Activated T-cell treated with anti-CD3 and anti-CD28 coated beads for 4 hours (primary cell): ENCODE data around the gene TCAP.
"Not testable (repeated sequence)": the region's sequence is repeated elsewhere in the genome, so short reads cannot be mapped to it uniquely, and the experiment has no call there.

ENCODE experiments used
- DNase-seq: peaks from one replicate; pipeline ENCODE4 v3.0.0-alpha.2; 2020

Gene TCAP

DNA sequence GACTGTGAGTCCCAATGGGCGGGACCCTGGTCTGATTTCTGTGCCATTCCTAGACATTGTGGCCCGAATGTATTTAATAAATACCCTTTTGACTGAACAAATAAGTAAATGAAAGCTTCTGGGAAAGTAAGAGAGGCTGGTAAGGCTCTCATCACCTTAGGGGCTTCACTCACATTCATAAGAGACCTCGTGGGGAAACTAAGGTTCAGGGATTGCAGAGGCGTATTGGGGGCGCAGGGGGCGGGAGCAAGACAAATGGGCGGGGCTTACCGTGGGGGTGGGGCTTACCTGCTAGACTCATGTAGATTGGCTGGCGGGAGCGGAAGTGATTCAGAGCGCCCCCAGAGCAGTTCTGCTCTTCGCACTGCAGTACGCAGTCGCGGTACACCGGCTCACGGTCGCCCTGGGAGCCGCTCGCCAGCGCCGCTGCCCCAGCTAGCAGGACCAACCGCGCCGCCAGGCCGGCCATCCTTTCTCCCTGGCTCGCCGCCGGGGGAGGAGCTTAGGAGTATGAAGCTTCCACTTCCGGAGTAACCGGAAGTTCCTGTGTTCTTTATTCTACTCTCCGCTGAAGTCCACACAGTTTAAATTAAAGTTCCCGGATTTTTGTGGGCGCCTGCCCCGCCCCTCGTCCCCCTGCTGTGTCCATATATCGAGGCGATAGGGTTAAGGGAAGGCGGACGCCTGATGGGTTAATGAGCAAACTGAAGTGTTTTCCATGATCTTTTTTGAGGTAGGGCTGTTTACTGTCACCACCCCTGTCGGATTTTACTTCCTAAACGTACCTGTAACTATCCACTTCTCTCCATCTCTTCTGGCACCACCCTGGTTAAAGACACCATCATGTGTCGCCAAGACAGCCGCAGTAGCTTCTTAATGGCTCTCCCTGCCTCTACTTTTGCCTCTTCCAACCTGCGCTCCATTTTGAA, 22.7 kb downstream of the TCAP start, which contains the start of gene PGAP3:
TSS of gene PGAP3 (minus strand) at position 512 of the 929 bp plus-strand sequence. CDS start at position 469, 43 bp downstream.
- DNase-seq = peak; percentile 83

DNA sequence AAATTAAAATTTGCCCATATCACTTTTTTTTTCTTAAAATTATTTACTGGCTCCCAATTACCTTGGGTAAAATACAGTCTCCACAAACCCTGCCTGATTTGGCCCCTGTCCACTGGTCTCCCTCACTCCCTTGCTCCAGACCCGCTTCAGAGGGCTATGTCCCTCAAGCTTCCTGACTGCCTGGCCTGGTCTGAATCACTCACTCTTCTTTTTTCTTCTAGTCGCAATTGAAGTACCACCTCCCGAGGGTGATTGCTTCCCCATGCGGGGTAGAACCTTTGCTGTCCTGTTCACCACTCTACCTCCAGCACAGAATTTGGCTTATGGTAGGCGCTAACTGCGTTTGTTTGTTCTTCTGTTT, 23.3 kb downstream of the TCAP start:
- no peak for DNase-seq

DNA sequence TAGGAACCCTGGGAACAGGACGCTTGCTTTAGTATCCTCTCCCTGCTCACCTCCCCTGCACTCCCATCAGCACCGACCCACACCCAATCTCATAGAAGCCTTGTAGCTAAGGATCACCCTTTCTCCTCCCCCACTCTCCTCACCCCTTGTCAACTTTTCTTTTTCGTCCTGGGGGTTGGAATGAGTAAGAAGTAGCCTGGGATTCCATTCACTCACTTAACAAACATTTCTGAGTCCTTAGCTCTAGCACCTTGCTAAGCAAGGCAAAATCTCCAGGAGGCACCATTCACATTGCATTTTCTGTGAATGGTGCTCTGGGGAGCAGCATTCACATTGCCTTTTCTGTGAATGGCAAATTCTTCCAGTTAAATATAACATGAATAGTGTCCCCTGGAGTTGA, 23.8 kb downstream of the TCAP start:
- no peak for DNase-seq

DNA sequence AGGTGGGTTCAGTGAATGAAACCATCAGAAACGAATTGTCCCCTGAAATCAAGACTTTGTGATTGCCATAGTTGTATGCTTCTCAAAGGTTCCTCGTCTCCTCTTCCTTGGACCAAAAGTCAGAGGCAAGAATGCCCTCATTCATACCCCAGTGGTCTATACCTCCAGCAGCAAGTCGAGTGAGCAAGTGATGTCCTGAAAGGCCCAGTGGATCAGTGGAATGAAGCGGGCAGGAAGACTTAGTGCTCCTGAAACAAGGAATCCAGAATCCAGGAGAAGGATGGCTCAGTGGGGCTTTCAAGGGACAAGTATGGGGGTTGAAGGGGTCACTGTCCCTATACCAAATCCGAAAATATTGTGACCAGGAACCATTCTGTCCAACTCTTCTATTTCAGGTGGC, 29.4 kb downstream of the TCAP start:
- no peak for DNase-seq

DNA sequence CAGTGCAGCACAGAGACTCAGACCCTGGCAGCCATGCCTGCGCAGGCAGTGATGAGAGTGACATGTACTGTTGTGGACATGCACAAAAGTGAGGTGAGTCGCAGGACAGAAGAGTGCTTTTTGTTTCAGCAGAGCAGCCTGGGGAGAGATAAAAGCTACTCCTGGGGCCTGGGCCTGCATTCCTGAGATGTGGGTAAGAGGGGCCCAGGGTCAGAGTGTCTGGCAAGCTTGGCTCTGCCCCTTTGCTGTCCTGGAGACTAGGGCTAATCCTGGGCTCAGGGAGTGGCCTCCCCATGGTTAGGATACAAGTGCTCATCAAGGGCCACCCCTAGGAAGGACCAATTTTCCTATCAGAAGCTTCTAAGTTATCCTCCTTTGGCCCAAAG, 29.9 kb downstream of the TCAP start:
- DNase-seq = no peak

DNA sequence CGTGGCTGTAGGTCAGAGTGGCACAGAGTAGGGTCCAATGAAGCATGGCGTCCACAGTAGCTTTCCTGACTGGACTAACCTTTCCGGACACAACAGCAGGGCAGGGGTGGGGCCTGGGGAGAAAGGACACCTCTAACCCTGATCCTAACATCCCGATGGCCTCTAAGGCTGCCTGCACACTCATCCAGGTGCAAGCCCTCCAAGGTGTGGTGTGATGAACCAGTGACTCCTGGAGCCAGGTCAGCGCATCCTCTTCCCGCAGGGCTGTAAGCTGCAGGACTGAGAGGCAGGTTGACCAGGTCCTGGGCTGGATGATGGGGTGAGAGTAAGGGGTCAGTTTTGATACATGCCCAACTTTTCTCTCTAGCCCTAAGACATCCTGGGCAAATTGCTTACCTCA, 31.6 kb downstream of the TCAP start:
- no peak for DNase-seq

DNA sequence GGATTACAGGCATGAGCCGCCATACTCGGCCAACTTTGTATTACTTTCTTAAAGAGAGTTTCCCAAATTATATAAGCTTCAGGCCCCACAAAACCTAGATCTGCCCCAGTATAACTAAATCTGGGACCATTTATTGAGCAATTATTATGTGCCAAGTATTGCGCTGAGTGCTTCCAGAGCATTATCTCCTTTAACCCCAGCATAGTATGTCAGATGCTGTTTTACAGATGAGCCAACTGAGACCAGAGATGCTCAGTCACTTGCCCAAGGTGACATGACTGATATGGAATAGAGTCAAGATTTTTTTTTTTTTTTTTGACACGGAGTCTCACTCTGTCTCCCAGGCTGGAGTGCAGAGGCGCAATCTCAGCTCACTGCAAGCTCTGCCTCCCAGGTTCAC, 32.8 kb downstream of the TCAP start:
- DNase-seq = no peak

DNA sequence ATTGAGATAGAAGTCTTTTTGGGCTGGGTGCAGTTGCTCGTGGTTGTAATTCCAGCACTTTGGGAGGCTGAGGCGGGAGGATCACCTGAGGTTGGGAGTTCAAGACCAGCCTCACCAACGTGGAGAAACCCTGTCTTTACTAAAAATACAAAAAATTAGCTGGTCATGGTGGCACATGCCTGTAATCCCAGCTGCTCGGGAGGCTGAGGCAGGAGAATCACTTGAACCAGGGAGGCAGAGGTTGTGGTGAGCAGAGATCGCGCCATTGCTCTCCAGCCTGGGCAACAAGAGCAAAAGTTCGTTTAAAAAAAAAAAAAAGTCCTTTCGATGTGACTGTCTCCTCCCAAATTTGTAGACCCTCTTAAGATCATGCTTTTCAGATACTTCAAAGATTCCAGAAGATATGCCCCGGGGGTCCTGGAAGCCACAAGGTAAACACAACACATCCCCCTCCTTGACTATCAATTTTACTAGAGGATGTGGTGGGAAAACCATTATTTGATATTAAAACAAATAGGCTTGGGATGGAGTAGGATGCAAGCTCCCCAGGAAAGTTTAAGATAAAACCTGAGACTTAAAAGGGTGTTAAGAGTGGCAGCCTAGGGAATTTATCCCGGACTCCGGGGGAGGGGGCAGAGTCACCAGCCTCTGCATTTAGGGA, 34.1 kb downstream of the TCAP start:
- not testable (repeated sequence) for DNase-seq

DNA sequence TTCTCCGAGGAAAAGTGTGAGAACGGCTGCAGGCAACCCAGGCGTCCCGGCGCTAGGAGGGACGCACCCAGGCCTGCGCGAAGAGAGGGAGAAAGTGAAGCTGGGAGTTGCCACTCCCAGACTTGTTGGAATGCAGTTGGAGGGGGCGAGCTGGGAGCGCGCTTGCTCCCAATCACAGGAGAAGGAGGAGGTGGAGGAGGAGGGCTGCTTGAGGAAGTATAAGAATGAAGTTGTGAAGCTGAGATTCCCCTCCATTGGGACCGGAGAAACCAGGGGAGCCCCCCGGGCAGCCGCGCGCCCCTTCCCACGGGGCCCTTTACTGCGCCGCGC, 34.6 kb downstream of the TCAP start, which contains the start of gene ERBB2:
TSS of gene ERBB2 (plus strand) at position 247 of the 330 bp plus-strand sequence. CDS start 175 bp downstream, outside the sequence.
- no peak for DNase-seq

DNA sequence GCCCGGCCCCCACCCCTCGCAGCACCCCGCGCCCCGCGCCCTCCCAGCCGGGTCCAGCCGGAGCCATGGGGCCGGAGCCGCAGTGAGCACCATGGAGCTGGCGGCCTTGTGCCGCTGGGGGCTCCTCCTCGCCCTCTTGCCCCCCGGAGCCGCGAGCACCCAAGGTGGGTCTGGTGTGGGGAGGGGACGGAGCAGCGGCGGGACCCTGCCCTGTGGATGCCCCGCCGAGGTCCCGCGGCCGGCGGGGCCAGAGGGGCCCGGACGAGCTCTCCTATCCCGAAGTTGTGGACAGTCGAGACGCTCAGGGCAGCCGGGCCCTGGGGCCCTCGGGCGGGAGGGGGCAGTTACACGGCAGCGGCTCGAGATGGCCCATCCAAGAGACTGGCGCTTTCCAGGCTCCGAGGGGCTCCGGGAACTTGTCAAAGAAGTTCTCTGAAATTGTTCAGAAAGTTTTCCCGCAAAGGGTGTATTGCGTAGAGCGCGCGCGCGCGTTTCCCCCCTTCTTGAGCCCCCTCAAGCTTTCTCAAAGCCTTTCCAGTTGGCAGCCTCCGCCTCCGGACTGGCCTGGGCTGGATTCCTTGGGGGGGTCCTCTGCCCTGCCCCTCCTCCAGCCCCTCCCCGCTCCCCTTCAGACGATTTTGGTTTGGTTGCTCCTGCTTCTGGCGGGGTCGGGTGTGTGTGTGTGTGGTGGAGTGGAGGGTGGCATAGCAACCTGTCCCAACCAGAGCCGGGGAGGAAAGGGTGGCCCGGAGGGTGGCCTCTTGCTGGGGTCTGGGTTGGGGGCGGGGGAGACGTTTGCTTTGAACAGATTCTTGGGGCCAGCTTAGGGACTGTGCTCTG, 35.2 kb downstream of the TCAP start:
- no peak for DNase-seq

DNA sequence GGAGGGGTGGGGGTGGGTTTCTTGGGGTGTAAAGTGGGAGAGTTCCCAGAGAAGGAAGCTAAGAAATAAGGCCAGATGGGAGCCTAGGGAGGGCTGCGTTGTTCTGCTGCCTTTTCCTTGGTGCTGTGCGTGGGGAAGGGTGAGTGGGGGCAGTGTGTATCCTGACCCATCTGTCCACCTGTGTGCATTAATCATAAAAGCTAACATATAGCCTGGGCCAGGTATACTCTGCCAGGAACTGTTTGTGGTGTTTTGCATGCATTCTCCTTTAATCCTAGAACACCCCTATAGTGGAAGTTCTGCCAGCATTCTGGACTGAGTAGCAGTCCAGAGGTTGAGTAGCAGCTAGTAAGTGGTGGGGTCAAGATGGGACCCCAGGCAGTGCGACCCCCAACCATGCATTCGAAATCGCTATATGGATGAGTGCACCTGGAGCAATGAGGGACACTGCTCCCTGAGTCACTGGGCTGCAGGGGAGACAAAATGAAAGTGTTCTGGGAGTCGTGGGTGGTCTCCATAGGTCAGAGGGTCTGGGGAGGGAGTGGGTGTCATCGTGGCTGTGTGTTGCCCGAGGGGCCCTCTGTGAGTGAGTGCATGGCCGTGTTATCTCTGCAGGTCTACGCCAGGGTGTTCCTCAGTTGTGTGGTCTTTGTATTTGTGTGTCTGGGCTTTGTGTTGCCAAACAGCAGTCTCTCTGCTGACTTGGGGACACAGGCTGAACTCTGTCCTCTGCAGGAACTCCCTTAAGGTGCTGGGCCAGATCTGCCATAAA, 36.0 kb downstream of the TCAP start:
- no peak for DNase-seq

DNA sequence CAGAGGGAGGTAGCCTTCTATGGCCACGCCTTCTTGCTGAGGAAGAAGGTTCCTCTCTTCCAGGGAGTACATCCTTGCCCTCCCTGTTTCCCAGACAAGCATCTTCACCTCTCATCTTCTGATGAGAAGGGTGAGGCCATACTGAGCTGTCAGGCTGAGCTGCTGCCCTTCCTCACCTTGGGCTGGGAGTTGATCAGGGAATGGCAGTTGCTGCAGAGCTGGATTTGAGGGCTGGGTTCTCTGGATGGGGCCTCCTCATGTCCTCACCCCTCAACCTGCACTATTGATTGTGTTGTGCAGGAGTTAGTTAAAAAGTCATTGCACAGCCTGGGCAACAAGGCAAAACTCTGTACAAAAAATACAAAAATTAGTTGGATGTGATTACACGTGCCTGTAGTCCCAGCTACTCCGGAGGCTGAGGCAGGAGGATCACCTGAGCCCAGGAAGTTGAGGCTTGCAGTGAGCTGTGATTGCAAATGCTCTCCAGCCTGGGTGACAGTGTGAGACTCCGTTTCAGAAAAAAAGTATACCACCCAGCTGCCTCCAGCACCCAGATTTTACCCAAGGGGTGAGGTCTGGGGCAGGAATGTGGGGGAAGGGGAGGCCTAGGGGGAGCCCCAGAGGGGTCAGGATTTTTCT, 36.8 kb downstream of the TCAP start:
- DNase-seq = no peak

DNA sequence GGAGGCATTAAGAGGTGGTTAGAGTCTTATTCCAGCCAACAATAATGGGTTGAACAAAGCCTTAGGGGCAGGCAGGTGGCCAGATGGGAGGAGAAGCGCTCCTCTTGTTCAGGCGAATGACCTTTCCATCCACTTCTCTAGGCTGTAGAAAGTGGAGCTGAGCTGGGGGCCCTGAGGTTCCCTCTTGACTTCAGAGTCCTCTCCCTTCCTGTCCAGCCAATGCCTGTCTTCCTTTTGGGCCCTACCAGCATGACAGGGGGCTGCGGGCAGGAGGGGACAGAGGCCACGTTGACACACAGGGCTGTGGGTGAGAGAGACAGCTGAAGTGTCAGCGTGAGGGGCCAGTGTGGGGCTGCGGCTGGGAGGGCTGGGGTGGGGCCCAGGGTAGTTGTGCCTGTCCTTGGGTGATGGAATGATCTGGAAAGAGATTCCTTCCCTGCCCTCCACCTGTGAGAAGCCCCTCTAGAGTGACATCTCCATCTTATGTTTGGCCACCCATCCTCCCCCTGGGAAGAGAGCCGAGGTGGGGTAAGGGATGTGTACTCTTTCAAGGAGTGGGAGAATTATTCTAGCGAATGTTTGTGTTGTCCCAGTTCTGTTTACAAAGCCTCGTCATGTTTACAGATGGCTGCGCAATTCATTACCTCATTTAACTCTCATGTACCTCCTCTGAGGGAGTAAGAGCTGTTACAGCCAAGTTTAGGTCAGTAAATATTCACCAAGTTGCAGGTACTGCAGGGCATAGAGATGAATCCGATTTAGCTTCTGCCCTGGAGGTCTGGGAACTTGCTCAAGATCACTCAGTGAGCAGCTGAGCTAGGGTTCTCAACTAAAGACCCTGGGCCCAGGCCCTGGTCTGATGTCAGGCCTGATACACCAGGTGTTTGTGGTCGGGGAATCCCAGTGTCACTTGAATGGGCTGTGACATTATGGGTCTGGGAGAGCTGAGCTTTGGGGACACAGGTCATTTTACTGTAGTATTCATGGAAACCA, 38.0 kb downstream of the TCAP start:
- no peak for DNase-seq

DNA sequence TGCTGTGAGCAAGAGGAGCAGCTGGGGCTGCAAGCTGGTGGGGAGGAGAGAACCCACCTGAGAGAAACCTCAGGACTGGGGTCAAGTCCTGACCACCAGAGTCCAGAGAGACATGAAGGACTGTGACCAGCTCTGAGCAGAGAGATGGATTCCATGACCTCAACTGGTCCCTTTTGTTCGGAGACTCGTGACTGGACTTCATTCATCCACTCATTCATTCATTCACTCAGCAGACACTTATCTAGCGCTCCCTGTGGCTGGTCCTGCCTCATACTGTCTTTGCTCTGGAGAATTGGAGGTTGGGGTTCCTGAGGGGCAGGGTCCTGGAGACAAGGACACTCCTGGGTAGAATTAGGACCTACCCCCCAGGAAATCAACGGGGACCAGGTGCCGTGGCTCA, 38.8 kb downstream of the TCAP start:
- no peak for DNase-seq

DNA sequence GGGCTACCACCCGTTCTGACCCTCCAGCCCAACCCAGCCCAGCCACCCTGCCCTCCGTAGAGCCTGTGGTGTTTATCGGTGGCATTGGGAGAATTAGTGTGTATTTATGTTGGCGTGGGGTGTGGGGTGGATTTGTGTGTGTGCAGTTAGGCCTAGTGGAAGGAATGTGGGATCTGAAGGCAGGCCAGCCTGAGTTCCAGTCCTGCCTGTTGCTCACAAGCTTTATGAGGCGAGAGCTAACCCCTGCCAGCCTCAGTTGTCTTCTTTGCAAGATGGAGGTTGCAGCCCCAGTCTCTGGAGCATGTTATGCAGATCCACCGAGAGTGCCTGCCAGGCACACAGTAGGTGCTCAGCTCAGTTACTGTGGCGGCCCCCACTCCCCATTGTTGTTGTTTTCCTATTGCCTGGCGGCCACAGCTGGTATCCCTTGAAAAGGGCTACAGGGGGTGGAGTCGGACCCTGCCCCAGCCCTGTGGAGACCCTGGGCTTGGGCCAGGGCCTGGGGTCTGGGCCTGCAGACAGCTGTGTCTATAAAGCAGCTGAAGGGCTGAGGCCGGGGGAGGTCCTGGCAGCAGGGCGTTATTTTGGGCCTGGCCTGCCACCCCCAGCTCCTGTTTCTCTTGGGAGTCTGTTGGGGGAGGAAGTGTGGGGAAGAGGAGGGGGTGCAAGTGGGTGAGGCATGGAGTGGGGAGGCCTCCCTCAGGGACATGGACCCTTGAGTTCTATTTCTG, 39.8 kb downstream of the TCAP start:
- no peak for DNase-seq

DNA sequence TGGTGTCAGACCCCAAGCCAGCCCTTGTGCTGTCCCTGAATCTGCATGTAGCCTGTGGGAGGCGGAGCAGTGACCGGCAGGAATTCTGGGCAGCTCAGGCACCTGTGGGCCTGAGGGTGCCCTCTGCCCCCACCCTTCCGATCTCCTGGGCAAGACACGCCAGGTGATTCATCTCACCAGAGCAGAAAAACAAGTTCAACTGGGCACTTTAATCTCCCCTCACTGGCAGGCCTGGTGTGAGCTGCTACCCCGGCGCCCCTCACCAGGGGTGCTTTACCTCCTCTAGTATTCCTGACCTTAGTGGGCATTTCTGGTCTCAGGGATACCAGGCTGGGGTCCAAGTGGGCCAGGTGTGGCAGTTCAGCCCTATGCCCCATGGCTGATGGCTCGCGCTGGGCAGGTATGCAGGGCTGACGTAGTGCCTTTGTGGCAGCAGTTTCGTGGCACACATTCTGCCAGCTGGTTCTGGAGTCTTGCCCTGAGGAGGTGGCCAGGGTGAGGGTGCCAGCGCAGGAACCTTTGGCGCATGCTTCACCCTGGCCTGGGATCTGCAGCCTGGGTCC, 40.7 kb downstream of the TCAP start:
- no peak for DNase-seq

DNA sequence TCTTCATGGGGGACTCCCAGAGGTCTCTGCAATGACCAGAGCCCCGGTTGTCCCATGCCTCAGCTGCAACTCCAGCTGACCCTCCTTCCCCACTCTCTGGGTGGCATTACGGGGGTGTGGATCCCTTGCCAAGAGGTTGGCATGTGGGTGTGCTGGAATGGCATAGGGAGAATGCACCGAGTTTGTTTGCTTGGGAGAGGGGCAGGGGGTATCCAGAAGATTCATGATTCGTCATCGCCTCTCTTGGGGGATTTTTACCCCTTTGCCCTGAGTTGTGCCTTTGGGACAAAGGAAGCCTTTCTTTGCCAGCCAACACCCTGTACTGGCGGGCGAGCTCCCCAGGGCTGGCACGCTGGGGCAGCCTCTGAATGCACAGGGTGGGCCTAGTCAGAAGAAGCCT, 41.2 kb downstream of the TCAP start:
- no peak for DNase-seq

DNA sequence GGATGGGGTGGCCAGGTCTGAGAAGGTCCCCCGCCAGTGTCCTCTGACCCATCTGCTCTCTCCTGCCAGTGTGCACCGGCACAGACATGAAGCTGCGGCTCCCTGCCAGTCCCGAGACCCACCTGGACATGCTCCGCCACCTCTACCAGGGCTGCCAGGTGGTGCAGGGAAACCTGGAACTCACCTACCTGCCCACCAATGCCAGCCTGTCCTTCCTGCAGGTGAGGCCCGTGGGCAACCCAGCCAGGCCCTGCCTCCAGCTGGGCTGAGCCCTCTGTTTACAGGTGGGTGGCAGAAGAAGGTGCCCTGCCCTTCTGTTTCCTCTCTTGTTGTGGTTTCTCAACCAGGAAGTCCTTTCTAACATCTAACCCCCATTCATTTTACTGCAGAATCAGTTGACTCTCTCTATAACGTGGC, 41.8 kb downstream of the TCAP start:
- DNase-seq = no peak

DNA sequence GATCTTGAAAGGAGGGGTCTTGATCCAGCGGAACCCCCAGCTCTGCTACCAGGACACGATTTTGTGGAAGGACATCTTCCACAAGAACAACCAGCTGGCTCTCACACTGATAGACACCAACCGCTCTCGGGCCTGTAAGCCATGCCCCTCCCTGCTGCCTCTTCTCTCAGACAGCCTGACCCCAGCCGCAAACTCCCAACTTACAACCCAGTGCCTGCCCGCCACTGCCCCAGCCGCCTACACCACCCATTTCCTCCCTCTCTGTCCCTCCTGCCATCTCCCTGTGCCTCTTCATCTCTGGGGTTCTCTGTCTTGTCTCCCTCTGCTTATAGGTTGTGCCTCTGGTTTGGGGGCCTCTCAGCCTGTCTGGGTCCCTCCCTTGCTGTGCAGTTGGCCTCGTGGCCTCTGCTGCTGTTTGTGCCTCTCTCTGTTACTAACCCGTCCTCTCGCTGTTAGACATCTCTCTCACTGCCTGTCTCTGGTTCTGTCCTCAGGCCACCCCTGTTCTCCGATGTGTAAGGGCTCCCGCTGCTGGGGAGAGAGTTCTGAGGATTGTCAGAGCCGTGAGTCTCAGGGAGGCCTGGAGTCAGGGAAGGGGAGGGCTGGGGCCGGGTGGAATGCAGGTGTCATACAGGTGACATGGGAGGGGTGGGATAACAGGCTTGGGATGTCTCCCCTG, 44.3 kb downstream of the TCAP start:
- no peak for DNase-seq
